ENCODE data around the gene LYZL1. TPM values are rescaled to one million over a fixed set of nuclear protein-coding genes. Genes with fewer than 3 reads are reported as not detected.
"Not testable (repeated sequence)": the region's sequence is repeated elsewhere in the genome, so short reads cannot be mapped to it uniquely, and the experiment has no call there.

Gene LYZL1
- total RNA-seq, 2 donors from 2014 or later = not detected

- ATAC-seq = no peak
- no peak for DNase-seq
- Histone ChIP-seq H3K36me3 (replicated peaks in 1 of 2; ENCODE audit: insufficient read depth in 1 of 2, low read depth in 2 of 2) (no peaks in the 10 kb centered on the region), H3K27ac (no peak overlapping the region), H3K4me1 (no peaks in the 10 kb centered on the region), H3K9me3 (no peaks in the 10 kb centered on the region), H3K4me3 (no peak overlapping the region), H3K27me3 (no peaks in the 10 kb centered on the region)
- 57 to 71% methylated on average over 4 of the region's 4 CpGs for WGBS, 2 donors
- intact Hi-C loops (cut with DNase I) = no loop called here
- TF ChIP-seq POLR2A (IDR thresholded peaks at IDR 0.05) (no peak), CTCF (IDR thresholded peaks at IDR 0.05) (no peak)
Observed at GRCh38 chr10:29332061-29332760, 43.3 kb downstream of the LYZL1 start.

- H3K36me3 ChIP-seq (replicated peaks in 1 of 2; ENCODE audit: insufficient read depth in 1 of 2, low read depth in 2 of 2) = no peaks in the 10 kb centered on the region
- intact Hi-C loops (cut with DNase I) = no loop called here
- H3K27me3 ChIP-seq = no peaks in the 10 kb centered on the region
- H3K27ac ChIP-seq = no peak overlapping the region
- no peak for ATAC-seq
- TF ChIP-seq POLR2A (IDR thresholded peaks at IDR 0.05) (no peak), CTCF (IDR thresholded peaks at IDR 0.05) (no peak)
- DNase-seq = no peak
- no peak overlapping the region for H3K4me3 ChIP-seq
- no peaks in the 10 kb centered on the region for H3K9me3 ChIP-seq
- 38 to 51% methylated on average over 5 of the region's 5 CpGs for WGBS, 2 donors
- H3K4me1 ChIP-seq = no peaks in the 10 kb centered on the region
Observed at GRCh38 chr10:29332761-29333148, 43.9 kb downstream of the LYZL1 start.

GRCh38 chr10:29337526-29337925, 48.7 kb downstream of the LYZL1 start:
- H3K27ac ChIP-seq; H3K4me1 ChIP-seq; ATAC-seq; intact Hi-C loops (cut with DNase I); DNase-seq; H3K9me3 ChIP-seq; H3K4me3 ChIP-seq; H3K27me3 ChIP-seq; H3K36me3 ChIP-seq (replicated peaks in 1 of 2; ENCODE audit: insufficient read depth in 1 of 2, low read depth in 2 of 2): not testable (repeated sequence)
- WGBS, 2 donors = 64 to 79% methylated on average over 3 to 4 of the region's 4 CpGs

GRCh38 chr10:29343607-29344038, 54.8 kb downstream of the LYZL1 start:
- no peak for DNase-seq
- no peaks in the 10 kb centered on the region for H3K9me3 ChIP-seq
- 53 to 60% methylated on average over 7 of the region's 7 CpGs for WGBS, 2 donors
- H3K27ac ChIP-seq = no peak overlapping the region
- no peak for TF ChIP-seq POLR2A (IDR thresholded peaks at IDR 0.05)
- no peak for TF ChIP-seq CTCF (IDR thresholded peaks at IDR 0.05)
- no peaks in the 10 kb centered on the region for H3K36me3 ChIP-seq (replicated peaks in 1 of 2; ENCODE audit: insufficient read depth in 1 of 2, low read depth in 2 of 2)
- H3K27me3 ChIP-seq = no peaks in the 10 kb centered on the region
- ATAC-seq = no peak
- no peak overlapping the region for H3K4me3 ChIP-seq
- H3K4me1 ChIP-seq = no peaks in the 10 kb centered on the region
- intact Hi-C loops (cut with DNase I) = no loop called here

- no peaks in the 10 kb centered on the region for H3K27me3 ChIP-seq
- DNase-seq = no peak
- TF ChIP-seq POLR2A (IDR thresholded peaks at IDR 0.05) (no peak), CTCF (IDR thresholded peaks at IDR 0.05) (no peak)
Observed at GRCh38 chr10:29344073-29344820, 55.4 kb downstream of the LYZL1 start.

More at GRCh38 chr10:29344073-29344820, 55.4 kb downstream of the LYZL1 start:
- Histone ChIP-seq H3K36me3 (replicated peaks in 1 of 2; ENCODE audit: insufficient read depth in 1 of 2, low read depth in 2 of 2) (no peaks in the 10 kb centered on the region), H3K27ac (no peak overlapping the region), H3K4me1 (no peaks in the 10 kb centered on the region), H3K9me3 (no peaks in the 10 kb centered on the region), H3K4me3 (no peak overlapping the region)
- WGBS, 2 donors = 54 to 75% methylated on average over 15 to 18 of the region's 18 CpGs
- peak; percentile 18 for ATAC-seq
- intact Hi-C loops (cut with DNase I) = no loop called here
